ENCODE measurements around the gene EEF1A1.

DNA sequence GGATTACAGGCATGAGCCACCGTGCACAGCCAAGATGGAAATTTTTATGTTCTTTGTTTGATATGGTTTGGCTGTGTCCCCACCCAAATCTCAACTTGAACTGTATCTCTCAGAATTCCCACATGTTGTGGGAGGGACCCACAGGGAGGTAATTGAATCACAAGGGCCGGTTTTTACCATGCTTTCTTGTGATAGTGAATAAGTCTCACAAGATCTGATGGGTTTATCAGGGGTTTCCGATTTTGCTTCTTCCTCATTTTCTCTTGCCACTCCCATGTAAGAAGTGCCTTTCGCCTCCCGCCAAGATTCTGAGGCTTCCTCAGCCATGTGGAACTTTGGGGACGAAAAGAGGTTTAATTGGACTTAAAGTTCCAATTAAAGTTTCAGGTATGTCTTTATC is 14.6 kb downstream of the EEF1A1 start:
- TF ChIP-seq, protein P1, sequence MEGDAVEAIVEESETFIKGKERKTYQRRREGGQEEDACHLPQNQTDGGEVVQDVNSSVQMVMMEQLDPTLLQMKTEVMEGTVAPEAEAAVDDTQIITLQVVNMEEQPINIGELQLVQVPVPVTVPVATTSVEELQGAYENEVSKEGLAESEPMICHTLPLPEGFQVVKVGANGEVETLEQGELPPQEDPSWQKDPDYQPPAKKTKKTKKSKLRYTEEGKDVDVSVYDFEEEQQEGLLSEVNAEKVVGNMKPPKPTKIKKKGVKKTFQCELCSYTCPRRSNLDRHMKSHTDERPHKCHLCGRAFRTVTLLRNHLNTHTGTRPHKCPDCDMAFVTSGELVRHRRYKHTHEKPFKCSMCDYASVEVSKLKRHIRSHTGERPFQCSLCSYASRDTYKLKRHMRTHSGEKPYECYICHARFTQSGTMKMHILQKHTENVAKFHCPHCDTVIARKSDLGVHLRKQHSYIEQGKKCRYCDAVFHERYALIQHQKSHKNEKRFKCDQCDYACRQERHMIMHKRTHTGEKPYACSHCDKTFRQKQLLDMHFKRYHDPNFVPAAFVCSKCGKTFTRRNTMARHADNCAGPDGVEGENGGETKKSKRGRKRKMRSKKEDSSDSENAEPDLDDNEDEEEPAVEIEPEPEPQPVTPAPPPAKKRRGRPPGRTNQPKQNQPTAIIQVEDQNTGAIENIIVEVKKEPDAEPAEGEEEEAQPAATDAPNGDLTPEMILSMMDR (IDR thresholded peaks at IDR 0.05; ENCODE audit: insufficient read depth, low read length, poor library complexity, severe bottlenecking): no peak
- TF ChIP-seq EZH2phosphoT487 (conservative IDR thresholded peaks at IDR 0.05; ENCODE audit: low read length): no peak
